Cortex of kidney (tissue), 1 donor: Measurements from ENCODE around the gene NCEH1.

ENCODE experiments used
- DNase-seq: peaks from one replicate; lab custom pipeline; 2025; lab: John Stamatoyannopoulos, UW

NCEH1 gene

GRCh38 chr3:172643506-172644179, 67.2 kb downstream of the NCEH1 start:
- DNase-seq = no peak

GRCh38 chr3:172641291-172641690, 69.6 kb downstream of the NCEH1 start:
- DNase-seq = no peak

- no peak for DNase-seq
Observed at GRCh38 chr3:172640751-172641150, 70.1 kb downstream of the NCEH1 start.

DNA sequence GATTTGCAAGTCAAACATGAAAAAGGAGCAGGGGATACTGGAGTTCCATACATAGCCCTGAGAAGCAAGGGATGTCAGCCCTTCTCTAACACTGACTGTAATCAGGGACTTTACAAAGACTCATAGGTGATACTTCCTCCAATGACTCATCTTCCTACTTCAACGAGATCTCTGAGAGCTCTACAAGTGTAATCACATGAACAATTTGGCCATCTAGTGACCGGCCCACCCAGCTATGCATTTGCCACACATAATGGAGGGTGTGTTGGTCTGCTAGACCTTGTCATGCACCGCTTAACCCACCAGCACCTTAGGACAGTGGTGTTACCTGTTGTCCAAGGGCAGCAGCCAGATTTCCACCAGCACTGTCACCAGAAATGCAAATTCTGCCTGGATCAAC, 75.3 kb downstream of the NCEH1 start:
- DNase-seq = no peak

DNA sequence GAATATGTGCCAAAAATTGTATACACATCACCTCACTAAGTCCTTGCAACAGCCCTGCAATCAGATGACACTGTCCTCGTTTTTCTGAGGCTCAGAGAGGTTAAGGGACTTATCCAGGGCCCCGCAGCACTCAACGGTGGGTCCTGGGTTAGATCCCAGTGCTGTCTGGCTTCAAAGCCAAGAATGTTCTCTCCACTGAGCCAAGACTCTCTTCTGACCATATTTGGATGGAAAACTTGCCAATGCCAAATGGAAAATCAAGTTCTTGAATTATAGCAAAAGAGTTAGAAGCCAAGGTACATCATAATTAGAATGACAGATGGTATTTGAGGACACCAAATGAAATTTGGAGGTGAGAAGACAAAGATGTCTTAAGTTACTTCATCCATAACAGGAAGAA, 75.9 kb downstream of the NCEH1 start:
- DNase-seq = no peak

GRCh38 chr3:172630316-172630715, 80.6 kb downstream of the NCEH1 start:
- no peak for DNase-seq

DNA sequence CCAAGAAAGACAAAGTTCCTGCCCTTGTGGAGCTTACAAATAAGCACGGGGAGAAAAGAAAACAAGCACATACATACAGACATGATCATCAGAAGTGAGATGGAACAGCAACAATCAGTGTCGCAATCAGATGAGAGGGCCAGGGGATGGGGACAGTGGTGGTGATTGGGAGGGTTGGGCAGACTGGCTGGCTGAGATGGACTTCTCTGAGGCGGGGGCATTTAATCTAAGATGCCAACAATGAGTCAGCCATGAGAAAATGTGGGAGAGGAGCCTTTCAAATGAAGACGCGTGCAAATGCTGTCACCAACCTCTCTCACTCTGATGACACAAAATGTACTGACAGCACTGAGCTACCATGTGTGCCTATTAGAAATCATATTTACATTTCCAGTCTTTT, 81.4 kb downstream of the NCEH1 start:
- no peak for DNase-seq

GRCh38 chr3:172627057-172627809, 83.6 kb downstream of the NCEH1 start:
- DNase-seq = no peak

GRCh38 chr3:172626021-172626640, 84.7 kb downstream of the NCEH1 start:
- DNase-seq = no peak

- DNase-seq = no peak
Observed at GRCh38 chr3:172625404-172625803, 85.5 kb downstream of the NCEH1 start.

GRCh38 chr3:172624999-172625398, 85.9 kb downstream of the NCEH1 start:
- no peak for DNase-seq

- DNase-seq = no peak
Observed at GRCh38 chr3:172622916-172623700, 87.8 kb downstream of the NCEH1 start.

DNA sequence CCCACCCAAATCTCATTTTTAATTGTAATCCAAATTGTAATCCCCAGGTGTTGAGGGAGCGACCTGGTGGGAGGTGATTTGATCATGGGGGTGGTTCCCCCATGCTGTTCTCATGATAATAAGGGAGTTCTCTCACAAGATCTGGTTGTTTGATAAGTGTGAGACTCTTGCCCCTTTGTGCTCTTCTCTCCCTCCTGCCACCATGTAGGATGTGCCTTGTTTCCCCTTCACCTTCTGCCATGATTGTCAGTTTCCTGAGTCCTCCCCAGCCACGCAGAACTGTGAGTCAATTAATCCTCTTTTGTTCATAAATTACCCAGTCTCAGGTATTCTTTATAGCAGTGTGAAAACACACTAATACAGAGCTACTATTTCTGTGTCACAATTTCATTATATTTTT, 88.7 kb downstream of the NCEH1 start:
- DNase-seq = no peak

DNA sequence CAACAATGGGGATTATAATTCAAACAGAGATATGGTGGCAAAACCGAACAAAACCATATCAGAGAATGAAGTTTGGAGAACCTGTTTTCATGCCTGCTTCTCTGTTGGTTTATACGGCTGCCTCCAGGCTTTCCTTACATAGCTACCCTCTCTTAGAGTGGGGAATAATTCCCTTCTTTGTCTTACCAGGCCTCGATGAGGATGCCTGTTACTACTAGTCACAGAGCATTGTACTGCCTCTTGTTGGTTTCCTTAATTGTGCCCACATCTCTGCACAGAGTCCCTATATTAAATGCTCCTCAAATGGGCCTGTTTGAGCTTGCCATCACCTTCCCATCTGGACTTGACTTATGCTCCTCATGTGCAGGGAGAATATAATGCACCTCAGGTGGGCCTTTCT, 92.9 kb downstream of the NCEH1 start:
- DNase-seq = no peak

GRCh38 chr3:172617013-172617706, 93.7 kb downstream of the NCEH1 start:
- no peak for DNase-seq

- DNase-seq = no peak
Observed at GRCh38 chr3:172616031-172616461, 94.8 kb downstream of the NCEH1 start.

- no peak for DNase-seq
Observed at GRCh38 chr3:172615296-172615695, 95.6 kb downstream of the NCEH1 start.

DNA sequence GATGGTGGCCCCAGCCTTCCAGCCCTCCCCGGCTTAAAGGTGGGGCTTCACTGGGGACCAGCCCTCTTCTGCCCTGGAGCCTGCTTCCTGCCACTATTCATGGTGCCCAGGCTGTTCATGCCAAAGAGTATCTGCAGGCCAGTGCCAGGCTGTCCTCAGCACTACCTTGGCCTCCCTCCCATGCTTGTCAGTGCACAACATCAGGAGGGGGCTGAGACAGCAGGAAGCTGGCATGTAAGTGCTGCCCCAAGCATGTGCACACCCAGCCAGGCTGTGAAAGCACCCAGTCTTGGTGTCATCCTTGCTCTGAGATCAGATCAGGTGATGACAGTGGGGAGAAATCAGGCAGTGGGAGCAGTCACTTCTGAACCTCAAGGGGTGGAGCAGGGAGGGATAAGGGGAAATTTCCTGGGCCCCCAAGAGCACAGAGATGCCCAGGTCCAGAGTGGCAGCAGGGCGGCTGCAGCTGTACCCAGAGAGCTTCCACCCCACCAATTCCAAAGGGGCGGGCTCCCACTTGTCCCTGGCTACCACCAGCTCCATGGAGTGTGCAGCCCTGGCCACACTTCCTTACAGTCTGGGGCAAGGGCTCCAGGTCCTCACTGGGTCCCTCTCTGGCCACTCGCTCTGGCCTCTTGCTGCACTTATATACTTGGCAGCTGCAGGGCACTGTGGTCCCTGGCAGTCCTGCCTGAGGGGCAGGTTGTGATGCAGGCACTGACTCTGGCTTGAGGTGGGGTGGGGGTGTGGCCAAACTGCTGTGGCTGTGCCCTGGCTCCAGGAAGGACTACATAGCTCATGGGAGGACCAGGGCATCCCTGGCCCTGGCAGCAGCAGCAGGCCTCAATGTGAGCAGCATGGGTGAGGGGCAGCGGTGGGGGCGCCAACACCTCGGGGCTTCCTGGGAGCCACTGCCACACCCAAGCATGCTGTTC, 96.3 kb downstream of the NCEH1 start:
- no peak for DNase-seq

DNA sequence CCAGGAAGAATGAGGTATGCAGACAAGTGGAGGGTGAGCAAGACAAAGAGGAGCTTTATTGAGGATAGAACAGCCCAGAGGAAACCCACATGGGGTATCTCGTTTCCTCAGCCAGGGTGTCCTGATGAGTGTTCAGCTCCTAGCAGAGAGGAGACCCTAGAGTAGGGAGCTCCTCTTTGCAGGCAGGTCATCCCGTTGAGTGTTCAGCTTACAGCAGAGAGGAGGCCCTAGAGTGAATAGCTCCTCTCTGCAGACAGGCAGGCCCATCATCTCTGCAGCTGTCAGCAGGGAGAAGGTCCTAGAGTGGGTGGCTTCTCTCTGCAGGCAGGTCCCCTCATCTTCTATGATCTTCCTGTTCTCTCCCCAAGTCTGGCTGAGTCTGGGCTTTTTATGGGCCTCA, 97.0 kb downstream of the NCEH1 start:
- no peak for DNase-seq

- DNase-seq = no peak
Observed at GRCh38 chr3:172612871-172613678, 97.8 kb downstream of the NCEH1 start.
